GM23338 (cell line): ENCODE measurements around the gene NUP88. TPM values are rescaled to one million over a fixed set of nuclear protein-coding genes. Genes with fewer than 3 reads are reported as not detected.

Experiments used
- ATAC-seq: fragments of 200-7000 bp; cut with Tn5 transposase; 3 replicates; pipeline ENCODE4 v1.9.1; 2020
- DNase-seq: peaks from one replicate; pipeline ENCODE4 v3.0.0-alpha.2; 2015; ENCODE audit warnings: low spot score
- H2AFZ ChIP-seq: fragments of 200-600 bp; sonication (generic); 2 replicates; pipeline ENCODE4 v1.8.0; 2016; ENCODE audit warnings: antibody characterized with exemption, mild to moderate bottlenecking, moderate library complexity
- H3F3A ChIP-seq: fragments of 200-600 bp; sonication (generic); replicated peaks from 2 replicates; pipeline ENCODE4 v1.8.0; 2017; ENCODE audit warnings: antibody characterized with exemption, mixed run types, low read depth
- H3K27ac ChIP-seq: fragments of 200-600 bp; sonication (generic); 2 replicates; pipeline ENCODE4 v1.6.1; 2016; ENCODE audit warnings: low read depth
- H3K27me3 ChIP-seq: fragments of 200-600 bp; sonication (generic); 2 replicates; pipeline ENCODE4 v1.8.0; 2016; ENCODE audit warnings: mild to moderate bottlenecking, mixed run types, moderate library complexity; ENCODE audit not compliant: insufficient read depth
- H3K36me3 ChIP-seq: fragments of 200-600 bp; sonication (generic); 2 replicates; pipeline ENCODE4 v1.8.0; 2016; ENCODE audit warnings: mild to moderate bottlenecking; ENCODE audit not compliant: insufficient read depth
- H3K4me1 ChIP-seq: fragments of 200-600 bp; sonication (generic); 2 replicates; pipeline ENCODE4 v1.8.0; 2016; ENCODE audit warnings: mild to moderate bottlenecking, moderate library complexity; ENCODE audit not compliant: insufficient read depth
- H3K4me2 ChIP-seq: fragments of 200-600 bp; sonication (generic); 2 replicates; pipeline ENCODE4 v1.7.1; 2017; ENCODE audit warnings: mixed run types
- H3K4me3 ChIP-seq: fragments of 200-600 bp; sonication (generic); 2 replicates; pipeline ENCODE4 v1.6.1; 2016; ENCODE audit warnings: mixed run types
- H3K79me2 ChIP-seq: fragments of 200-600 bp; sonication (generic); replicated peaks from 2 replicates; pipeline ENCODE4 v1.8.0; 2017; ENCODE audit warnings: mild to moderate bottlenecking; ENCODE audit not compliant: insufficient read depth
- H3K9me2 ChIP-seq: fragments of 200-600 bp; sonication (generic); 2 replicates; pipeline ENCODE4 v1.8.0; 2017; ENCODE audit not compliant: insufficient read depth
- H4K20me1 ChIP-seq: fragments of 200-600 bp; sonication (generic); replicated peaks from 2 replicates; pipeline ENCODE4 v1.8.0; 2017; ENCODE audit warnings: mild to moderate bottlenecking; ENCODE audit not compliant: insufficient read depth
- H3K27ac Mint-ChIP-seq: 2 replicates; pipeline ENCODE4 v1.8.0; 2020; ENCODE audit warnings: inconsistent platforms, mild to moderate bottlenecking, moderate library complexity, mixed read lengths
- H3K27me3 Mint-ChIP-seq: 3 replicates; pipeline ENCODE4 v1.8.0; 2022; ENCODE audit warnings: low read depth, mild to moderate bottlenecking, moderate library complexity, mixed read lengths, inconsistent platforms; ENCODE audit not compliant: insufficient read depth, poor library complexity
- H3K36me3 Mint-ChIP-seq: 3 replicates; pipeline ENCODE4 v1.8.0; 2021; ENCODE audit warnings: low read depth, mild to moderate bottlenecking, inconsistent platforms, moderate library complexity, mixed read lengths
- H3K4me1 Mint-ChIP-seq: 3 replicates; pipeline ENCODE4 v1.8.0; 2020; ENCODE audit warnings: mild to moderate bottlenecking, inconsistent platforms, mixed read lengths
- H3K4me3 Mint-ChIP-seq: 3 replicates; pipeline ENCODE4 v1.8.0; 2021; ENCODE audit warnings: moderate library complexity, mild to moderate bottlenecking, inconsistent platforms, mixed read lengths
- H3K9me3 Mint-ChIP-seq: 3 replicates; pipeline ENCODE4 v1.8.0; 2020; ENCODE audit warnings: moderate library complexity, mild to moderate bottlenecking, inconsistent platforms, mixed read lengths
- CREB1 ChIP-seq: fragments of 250-450 bp; sonication (Bioruptor Pico); IDR thresholded peaks from 2 replicates; pipeline ENCODE4 v1.5.0; 2020; ENCODE audit warnings: low read depth, mild to moderate bottlenecking, moderate library complexity
- EZH2 ChIP-seq: fragments of 200-600 bp; sonication (generic); IDR thresholded peaks from one replicate; pipeline ENCODE4 v1.8.0; 2017; ENCODE audit warnings: antibody characterized with exemption, mild to moderate bottlenecking, low read depth; ENCODE audit not compliant: unreplicated experiment
- EZH2phosphoT487 ChIP-seq: fragments of 200-600 bp; sonication (generic); IDR thresholded peaks from one replicate; pipeline ENCODE4 v1.8.1; 2018; ENCODE audit warnings: antibody characterized with exemption; ENCODE audit not compliant: unreplicated experiment
- JUNB ChIP-seq: IDR thresholded peaks from one replicate; pipeline ENCODE4 v1.6.1; 2016; ENCODE audit warnings: antibody characterized with exemption; ENCODE audit not compliant: unreplicated experiment
- NANOG ChIP-seq: IDR thresholded peaks from 2 replicates; pipeline ENCODE4 v1.6.1; 2016; ENCODE audit warnings: antibody characterized with exemption, borderline replicate concordance
- POLR2AphosphoS5 ChIP-seq: IDR thresholded peaks from 2 replicates; pipeline ENCODE4 v1.6.1; 2016; ENCODE audit warnings: antibody characterized with exemption, low read depth
- STAT1 ChIP-seq: IDR thresholded peaks from one replicate; pipeline ENCODE4 v1.6.1; 2016; ENCODE audit warnings: antibody characterized with exemption; ENCODE audit not compliant: unreplicated experiment
- ZNF114 ChIP-seq: fragments of 250-450 bp; sonication (Bioruptor Pico); IDR thresholded peaks from 2 replicates; pipeline ENCODE4 v1.5.0; 2020; ENCODE audit warnings: mild to moderate bottlenecking, moderate library complexity
- ZNF331 ChIP-seq: fragments of 250-450 bp; sonication (Bioruptor Pico); IDR thresholded peaks from 2 replicates; pipeline ENCODE4 v1.5.0; 2020; ENCODE audit warnings: low read depth, mild to moderate bottlenecking, moderate library complexity
- polyA plus RNA-seq: library from polyadenylated mRNA; unstranded; fragments of >200 nt; fragmentation: Nextera tagmentation; extraction: Ambion mirVana; gene quantifications from 2 replicates; pipeline ENCODE4 v1.2.1, GENCODE V29; 2016
- total RNA-seq: library from RNA; depleted of rRNA; stranded (reverse); fragments of >200 nt; shearing (Covaris generic); gene quantifications from 2 replicates; pipeline ENCODE4 v1.2.3, GENCODE V29; 2014
- TF ChIP-seq, protein P1 (sequence below), 2 experiments: fragments of 200-600 bp in 1 of 2; sonication (generic) in 1 of 2; conservative IDR thresholded peaks; 2 replicates each; pipeline versions ENCODE4 v1.5.1 to v1.6.1; 2016 to 2017; ENCODE audit warnings: antibody characterized with exemption in 2 of 2, low read depth in 2 of 2, mild to moderate bottlenecking in 2 of 2, moderate library complexity in 1 of 2
- TF ChIP-seq, protein P2 (sequence below): IDR thresholded peaks from one replicate; pipeline ENCODE4 v1.6.1; 2018; ENCODE audit warnings: antibody characterized with exemption; ENCODE audit not compliant: unreplicated experiment
- TF ChIP-seq, protein P3 (sequence below): IDR thresholded peaks from 2 replicates; pipeline ENCODE4 v1.6.1; 2016; ENCODE audit warnings: antibody characterized with exemption
- TF ChIP-seq, protein P4 (sequence below): fragments of 250-450 bp; sonication (Bioruptor Pico); IDR thresholded peaks from 2 replicates; pipeline ENCODE4 v1.5.0; 2020; ENCODE audit warnings: mild to moderate bottlenecking, moderate library complexity

Gene NUP88
- total and polyA plus RNA-seq, 2 experiments from 2014 or later, result 110 to 172 TPM

DNA sequence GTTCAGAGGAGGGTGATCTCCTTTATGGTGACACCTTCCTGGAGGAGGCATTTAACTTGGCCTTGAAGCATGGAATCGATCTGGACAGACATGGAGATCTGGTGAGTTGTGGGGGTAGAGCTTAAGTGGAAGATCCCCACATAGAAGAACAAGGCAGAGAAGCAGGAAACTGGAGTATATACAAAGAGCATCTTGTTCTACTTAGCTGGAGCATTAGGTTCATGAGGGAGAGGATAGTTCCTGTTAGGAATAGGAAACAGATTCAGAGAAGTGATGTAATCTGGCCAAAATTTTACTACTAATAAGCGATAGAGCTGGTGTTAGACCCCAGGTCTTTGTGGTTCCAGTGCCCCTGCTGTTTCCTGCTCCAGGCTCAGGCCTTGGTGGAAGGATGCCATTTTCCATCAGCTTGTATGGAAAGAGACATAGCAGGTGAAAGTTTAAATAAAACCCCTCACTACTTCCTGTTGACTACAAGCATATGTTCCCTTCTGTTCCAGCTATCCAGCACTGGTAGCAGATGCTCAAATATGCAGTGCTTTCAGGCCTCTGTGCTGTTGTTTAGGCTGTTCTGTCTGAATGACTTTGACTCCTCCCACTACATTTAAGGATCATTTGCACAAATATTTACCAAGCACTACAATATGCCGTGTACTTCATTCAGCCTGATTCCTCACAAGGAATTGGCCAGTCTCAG lies 9.9 kb upstream of the NUP88 start:
- DNase-seq (no peak), ATAC-seq (no peak)
- Mint-ChIP-seq H3K27ac (no peak overlapping the region), H3K4me3 (no peak overlapping the region), H3K9me3 (no peaks in the 10 kb centered on the region), H3K4me1 (no peaks in the 10 kb centered on the region), H3K36me3 (peaks cover 95% of the 10 kb centered on the region), H3K27me3 (peaks cover 9% of the 10 kb centered on the region)
- peaks cover 34% of the 10 kb centered on the region; the same call in 1 of the 2 replicates for H4K20me1 ChIP-seq
- peaks cover 5% of the 10 kb centered on the region for H3K79me2 ChIP-seq
- H3K36me3 ChIP-seq, result peaks cover 67% of the 10 kb centered on the region
- no peak overlapping the region for H3K27ac ChIP-seq
- no peak overlapping the region for H2AFZ ChIP-seq
- TF ChIP-seq EZH2phosphoT487 (no peak), JUNB (no peak), NANOG (no peak), STAT1 (no peak), ZNF331 (CRISPR knock-in tag) (no peak), EZH2 (no peak), POLR2AphosphoS5 (no peak), ZNF114 (no peak), CREB1 (no peak)
- TF ChIP-seq, protein P1, sequence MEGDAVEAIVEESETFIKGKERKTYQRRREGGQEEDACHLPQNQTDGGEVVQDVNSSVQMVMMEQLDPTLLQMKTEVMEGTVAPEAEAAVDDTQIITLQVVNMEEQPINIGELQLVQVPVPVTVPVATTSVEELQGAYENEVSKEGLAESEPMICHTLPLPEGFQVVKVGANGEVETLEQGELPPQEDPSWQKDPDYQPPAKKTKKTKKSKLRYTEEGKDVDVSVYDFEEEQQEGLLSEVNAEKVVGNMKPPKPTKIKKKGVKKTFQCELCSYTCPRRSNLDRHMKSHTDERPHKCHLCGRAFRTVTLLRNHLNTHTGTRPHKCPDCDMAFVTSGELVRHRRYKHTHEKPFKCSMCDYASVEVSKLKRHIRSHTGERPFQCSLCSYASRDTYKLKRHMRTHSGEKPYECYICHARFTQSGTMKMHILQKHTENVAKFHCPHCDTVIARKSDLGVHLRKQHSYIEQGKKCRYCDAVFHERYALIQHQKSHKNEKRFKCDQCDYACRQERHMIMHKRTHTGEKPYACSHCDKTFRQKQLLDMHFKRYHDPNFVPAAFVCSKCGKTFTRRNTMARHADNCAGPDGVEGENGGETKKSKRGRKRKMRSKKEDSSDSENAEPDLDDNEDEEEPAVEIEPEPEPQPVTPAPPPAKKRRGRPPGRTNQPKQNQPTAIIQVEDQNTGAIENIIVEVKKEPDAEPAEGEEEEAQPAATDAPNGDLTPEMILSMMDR (conservative IDR thresholded peaks at IDR 0.05; ENCODE audit: low read depth in 2 of 2), result no peak
- TF ChIP-seq, protein P2, sequence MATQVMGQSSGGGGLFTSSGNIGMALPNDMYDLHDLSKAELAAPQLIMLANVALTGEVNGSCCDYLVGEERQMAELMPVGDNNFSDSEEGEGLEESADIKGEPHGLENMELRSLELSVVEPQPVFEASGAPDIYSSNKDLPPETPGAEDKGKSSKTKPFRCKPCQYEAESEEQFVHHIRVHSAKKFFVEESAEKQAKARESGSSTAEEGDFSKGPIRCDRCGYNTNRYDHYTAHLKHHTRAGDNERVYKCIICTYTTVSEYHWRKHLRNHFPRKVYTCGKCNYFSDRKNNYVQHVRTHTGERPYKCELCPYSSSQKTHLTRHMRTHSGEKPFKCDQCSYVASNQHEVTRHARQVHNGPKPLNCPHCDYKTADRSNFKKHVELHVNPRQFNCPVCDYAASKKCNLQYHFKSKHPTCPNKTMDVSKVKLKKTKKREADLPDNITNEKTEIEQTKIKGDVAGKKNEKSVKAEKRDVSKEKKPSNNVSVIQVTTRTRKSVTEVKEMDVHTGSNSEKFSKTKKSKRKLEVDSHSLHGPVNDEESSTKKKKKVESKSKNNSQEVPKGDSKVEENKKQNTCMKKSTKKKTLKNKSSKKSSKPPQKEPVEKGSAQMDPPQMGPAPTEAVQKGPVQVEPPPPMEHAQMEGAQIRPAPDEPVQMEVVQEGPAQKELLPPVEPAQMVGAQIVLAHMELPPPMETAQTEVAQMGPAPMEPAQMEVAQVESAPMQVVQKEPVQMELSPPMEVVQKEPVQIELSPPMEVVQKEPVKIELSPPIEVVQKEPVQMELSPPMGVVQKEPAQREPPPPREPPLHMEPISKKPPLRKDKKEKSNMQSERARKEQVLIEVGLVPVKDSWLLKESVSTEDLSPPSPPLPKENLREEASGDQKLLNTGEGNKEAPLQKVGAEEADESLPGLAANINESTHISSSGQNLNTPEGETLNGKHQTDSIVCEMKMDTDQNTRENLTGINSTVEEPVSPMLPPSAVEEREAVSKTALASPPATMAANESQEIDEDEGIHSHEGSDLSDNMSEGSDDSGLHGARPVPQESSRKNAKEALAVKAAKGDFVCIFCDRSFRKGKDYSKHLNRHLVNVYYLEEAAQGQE, result no peak
- TF ChIP-seq, protein P3, sequence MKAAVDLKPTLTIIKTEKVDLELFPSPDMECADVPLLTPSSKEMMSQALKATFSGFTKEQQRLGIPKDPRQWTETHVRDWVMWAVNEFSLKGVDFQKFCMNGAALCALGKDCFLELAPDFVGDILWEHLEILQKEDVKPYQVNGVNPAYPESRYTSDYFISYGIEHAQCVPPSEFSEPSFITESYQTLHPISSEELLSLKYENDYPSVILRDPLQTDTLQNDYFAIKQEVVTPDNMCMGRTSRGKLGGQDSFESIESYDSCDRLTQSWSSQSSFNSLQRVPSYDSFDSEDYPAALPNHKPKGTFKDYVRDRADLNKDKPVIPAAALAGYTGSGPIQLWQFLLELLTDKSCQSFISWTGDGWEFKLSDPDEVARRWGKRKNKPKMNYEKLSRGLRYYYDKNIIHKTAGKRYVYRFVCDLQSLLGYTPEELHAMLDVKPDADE, result no peak
- TF ChIP-seq, protein P4, sequence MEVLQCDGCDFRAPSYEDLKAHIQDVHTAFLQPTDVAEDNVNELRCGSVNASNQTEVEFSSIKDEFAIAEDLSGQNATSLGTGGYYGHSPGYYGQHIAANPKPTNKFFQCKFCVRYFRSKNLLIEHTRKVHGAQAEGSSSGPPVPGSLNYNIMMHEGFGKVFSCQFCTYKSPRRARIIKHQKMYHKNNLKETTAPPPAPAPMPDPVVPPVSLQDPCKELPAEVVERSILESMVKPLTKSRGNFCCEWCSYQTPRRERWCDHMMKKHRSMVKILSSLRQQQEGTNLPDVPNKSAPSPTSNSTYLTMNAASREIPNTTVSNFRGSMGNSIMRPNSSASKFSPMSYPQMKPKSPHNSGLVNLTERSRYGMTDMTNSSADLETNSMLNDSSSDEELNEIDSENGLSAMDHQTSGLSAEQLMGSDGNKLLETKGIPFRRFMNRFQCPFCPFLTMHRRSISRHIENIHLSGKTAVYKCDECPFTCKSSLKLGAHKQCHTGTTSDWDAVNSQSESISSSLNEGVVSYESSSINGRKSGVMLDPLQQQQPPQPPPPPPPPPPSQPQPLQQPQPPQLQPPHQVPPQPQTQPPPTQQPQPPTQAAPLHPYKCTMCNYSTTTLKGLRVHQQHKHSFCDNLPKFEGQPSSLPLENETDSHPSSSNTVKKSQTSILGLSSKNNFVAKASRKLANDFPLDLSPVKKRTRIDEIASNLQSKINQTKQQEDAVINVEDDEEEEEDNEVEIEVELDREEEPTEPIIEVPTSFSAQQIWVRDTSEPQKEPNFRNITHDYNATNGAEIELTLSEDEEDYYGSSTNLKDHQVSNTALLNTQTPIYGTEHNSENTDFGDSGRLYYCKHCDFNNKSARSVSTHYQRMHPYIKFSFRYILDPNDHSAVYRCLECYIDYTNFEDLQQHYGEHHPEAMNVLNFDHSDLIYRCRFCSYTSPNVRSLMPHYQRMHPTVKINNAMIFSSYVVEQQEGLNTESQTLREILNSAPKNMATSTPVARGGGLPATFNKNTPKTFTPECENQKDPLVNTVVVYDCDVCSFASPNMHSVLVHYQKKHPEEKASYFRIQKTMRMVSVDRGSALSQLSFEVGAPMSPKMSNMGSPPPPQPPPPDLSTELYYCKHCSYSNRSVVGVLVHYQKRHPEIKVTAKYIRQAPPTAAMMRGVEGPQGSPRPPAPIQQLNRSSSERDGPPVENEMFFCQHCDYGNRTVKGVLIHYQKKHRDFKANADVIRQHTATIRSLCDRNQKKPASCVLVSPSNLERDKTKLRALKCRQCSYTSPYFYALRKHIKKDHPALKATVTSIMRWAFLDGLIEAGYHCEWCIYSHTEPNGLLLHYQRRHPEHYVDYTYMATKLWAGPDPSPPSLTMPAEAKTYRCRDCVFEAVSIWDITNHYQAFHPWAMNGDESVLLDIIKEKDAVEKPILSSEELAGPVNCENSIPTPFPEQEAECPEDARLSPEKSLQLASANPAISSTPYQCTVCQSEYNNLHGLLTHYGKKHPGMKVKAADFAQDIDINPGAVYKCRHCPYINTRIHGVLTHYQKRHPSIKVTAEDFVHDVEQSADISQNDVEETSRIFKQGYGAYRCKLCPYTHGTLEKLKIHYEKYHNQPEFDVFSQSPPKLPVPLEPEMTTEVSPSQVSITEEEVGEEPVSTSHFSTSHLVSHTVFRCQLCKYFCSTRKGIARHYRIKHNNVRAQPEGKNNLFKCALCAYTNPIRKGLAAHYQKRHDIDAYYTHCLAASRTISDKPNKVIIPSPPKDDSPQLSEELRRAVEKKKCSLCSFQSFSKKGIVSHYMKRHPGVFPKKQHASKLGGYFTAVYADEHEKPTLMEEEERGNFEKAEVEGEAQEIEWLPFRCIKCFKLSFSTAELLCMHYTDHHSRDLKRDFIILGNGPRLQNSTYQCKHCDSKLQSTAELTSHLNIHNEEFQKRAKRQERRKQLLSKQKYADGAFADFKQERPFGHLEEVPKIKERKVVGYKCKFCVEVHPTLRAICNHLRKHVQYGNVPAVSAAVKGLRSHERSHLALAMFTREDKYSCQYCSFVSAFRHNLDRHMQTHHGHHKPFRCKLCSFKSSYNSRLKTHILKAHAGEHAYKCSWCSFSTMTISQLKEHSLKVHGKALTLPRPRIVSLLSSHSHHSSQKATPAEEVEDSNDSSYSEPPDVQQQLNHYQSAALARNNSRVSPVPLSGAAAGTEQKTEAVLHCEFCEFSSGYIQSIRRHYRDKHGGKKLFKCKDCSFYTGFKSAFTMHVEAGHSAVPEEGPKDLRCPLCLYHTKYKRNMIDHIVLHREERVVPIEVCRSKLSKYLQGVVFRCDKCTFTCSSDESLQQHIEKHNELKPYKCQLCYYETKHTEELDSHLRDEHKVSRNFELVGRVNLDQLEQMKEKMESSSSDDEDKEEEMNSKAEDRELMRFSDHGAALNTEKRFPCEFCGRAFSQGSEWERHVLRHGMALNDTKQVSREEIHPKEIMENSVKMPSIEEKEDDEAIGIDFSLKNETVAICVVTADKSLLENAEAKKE (CRISPR knock-in tag), result no peak
- H3K9me2 ChIP-seq, result no peaks in the 10 kb centered on the region
- no peaks in the 10 kb centered on the region for H3K27me3 ChIP-seq
- H3K4me2 ChIP-seq, result no peak overlapping the region
- no peaks in the 10 kb centered on the region for H3K4me1 ChIP-seq
- peaks cover 43% of the 10 kb centered on the region for H3F3A ChIP-seq
- H3K4me3 ChIP-seq, result no peak overlapping the region
